ENCODE results near the gene YEATS4. TPM values are rescaled to one million over a fixed set of nuclear protein-coding genes. Genes with fewer than 3 reads are reported as not detected.

The YEATS4 gene
- total and polyA plus RNA-seq, 2 experiments from 2014 or later = 64.7 to 90.5 TPM

DNA sequence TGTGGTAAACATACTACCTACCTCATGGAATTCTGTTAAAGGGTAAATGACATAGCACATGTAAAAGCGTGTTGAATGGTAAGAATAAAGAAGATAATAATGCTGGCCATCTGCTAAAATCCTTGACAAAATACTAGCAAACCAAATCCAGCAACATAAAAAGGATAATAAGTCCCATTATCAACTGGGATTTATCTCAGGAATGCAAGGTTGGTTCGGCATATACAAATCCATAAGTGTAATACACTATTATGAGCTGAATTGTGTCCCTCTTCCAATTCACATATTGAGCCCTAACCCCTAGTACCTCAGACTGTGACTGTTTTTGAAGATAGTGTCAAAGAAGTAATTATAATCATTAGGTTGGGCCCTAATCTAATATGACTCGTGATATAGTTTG is 37.4 kb downstream of the YEATS4 start (continued):
- TF ChIP-seq, protein P1, sequence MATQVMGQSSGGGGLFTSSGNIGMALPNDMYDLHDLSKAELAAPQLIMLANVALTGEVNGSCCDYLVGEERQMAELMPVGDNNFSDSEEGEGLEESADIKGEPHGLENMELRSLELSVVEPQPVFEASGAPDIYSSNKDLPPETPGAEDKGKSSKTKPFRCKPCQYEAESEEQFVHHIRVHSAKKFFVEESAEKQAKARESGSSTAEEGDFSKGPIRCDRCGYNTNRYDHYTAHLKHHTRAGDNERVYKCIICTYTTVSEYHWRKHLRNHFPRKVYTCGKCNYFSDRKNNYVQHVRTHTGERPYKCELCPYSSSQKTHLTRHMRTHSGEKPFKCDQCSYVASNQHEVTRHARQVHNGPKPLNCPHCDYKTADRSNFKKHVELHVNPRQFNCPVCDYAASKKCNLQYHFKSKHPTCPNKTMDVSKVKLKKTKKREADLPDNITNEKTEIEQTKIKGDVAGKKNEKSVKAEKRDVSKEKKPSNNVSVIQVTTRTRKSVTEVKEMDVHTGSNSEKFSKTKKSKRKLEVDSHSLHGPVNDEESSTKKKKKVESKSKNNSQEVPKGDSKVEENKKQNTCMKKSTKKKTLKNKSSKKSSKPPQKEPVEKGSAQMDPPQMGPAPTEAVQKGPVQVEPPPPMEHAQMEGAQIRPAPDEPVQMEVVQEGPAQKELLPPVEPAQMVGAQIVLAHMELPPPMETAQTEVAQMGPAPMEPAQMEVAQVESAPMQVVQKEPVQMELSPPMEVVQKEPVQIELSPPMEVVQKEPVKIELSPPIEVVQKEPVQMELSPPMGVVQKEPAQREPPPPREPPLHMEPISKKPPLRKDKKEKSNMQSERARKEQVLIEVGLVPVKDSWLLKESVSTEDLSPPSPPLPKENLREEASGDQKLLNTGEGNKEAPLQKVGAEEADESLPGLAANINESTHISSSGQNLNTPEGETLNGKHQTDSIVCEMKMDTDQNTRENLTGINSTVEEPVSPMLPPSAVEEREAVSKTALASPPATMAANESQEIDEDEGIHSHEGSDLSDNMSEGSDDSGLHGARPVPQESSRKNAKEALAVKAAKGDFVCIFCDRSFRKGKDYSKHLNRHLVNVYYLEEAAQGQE (IDR thresholded peaks at IDR 0.05; ENCODE audit: unreplicated experiment) = no peak
- TF ChIP-seq JUNB (IDR thresholded peaks at IDR 0.05; ENCODE audit: unreplicated experiment) (no peak), NANOG (IDR thresholded peaks at IDR 0.05; ENCODE audit: borderline replicate concordance) (no peak), STAT1 (IDR thresholded peaks at IDR 0.05; ENCODE audit: unreplicated experiment) (no peak), POLR2AphosphoS5 (IDR thresholded peaks at IDR 0.05; ENCODE audit: low read depth) (no peak)
- TF ChIP-seq, protein P2, sequence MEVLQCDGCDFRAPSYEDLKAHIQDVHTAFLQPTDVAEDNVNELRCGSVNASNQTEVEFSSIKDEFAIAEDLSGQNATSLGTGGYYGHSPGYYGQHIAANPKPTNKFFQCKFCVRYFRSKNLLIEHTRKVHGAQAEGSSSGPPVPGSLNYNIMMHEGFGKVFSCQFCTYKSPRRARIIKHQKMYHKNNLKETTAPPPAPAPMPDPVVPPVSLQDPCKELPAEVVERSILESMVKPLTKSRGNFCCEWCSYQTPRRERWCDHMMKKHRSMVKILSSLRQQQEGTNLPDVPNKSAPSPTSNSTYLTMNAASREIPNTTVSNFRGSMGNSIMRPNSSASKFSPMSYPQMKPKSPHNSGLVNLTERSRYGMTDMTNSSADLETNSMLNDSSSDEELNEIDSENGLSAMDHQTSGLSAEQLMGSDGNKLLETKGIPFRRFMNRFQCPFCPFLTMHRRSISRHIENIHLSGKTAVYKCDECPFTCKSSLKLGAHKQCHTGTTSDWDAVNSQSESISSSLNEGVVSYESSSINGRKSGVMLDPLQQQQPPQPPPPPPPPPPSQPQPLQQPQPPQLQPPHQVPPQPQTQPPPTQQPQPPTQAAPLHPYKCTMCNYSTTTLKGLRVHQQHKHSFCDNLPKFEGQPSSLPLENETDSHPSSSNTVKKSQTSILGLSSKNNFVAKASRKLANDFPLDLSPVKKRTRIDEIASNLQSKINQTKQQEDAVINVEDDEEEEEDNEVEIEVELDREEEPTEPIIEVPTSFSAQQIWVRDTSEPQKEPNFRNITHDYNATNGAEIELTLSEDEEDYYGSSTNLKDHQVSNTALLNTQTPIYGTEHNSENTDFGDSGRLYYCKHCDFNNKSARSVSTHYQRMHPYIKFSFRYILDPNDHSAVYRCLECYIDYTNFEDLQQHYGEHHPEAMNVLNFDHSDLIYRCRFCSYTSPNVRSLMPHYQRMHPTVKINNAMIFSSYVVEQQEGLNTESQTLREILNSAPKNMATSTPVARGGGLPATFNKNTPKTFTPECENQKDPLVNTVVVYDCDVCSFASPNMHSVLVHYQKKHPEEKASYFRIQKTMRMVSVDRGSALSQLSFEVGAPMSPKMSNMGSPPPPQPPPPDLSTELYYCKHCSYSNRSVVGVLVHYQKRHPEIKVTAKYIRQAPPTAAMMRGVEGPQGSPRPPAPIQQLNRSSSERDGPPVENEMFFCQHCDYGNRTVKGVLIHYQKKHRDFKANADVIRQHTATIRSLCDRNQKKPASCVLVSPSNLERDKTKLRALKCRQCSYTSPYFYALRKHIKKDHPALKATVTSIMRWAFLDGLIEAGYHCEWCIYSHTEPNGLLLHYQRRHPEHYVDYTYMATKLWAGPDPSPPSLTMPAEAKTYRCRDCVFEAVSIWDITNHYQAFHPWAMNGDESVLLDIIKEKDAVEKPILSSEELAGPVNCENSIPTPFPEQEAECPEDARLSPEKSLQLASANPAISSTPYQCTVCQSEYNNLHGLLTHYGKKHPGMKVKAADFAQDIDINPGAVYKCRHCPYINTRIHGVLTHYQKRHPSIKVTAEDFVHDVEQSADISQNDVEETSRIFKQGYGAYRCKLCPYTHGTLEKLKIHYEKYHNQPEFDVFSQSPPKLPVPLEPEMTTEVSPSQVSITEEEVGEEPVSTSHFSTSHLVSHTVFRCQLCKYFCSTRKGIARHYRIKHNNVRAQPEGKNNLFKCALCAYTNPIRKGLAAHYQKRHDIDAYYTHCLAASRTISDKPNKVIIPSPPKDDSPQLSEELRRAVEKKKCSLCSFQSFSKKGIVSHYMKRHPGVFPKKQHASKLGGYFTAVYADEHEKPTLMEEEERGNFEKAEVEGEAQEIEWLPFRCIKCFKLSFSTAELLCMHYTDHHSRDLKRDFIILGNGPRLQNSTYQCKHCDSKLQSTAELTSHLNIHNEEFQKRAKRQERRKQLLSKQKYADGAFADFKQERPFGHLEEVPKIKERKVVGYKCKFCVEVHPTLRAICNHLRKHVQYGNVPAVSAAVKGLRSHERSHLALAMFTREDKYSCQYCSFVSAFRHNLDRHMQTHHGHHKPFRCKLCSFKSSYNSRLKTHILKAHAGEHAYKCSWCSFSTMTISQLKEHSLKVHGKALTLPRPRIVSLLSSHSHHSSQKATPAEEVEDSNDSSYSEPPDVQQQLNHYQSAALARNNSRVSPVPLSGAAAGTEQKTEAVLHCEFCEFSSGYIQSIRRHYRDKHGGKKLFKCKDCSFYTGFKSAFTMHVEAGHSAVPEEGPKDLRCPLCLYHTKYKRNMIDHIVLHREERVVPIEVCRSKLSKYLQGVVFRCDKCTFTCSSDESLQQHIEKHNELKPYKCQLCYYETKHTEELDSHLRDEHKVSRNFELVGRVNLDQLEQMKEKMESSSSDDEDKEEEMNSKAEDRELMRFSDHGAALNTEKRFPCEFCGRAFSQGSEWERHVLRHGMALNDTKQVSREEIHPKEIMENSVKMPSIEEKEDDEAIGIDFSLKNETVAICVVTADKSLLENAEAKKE (CRISPR knock-in tag; IDR thresholded peaks at IDR 0.05) = no peak

DNA sequence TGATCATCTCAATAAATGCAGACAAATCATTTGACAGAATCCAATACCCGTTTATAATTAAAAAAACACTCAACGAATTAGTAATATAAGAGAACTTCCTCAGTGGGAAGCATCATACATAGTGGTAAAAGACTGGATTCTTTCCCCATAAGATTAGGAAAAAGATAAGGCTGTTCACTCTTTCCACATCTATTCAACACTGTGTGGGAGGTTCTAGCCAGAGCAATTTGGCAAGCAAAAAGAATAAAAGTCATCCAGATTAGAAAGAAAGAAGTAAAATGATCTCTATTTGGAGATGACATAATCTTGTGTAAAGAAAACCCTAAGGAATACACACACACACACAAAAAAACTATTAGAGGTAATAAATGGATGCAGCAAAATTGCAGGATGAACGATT is 38.4 kb downstream of the YEATS4 start:
- Histone ChIP-seq H3F3A (replicated peaks; ENCODE audit: low read depth) (no peaks in the 10 kb centered on the region; the same call in 1 of the 2 replicates), H3K36me3 (ENCODE audit: insufficient read depth) (no peaks in the 10 kb centered on the region), H3K27me3 (ENCODE audit: insufficient read depth) (no peaks in the 10 kb centered on the region), H3K9me2 (ENCODE audit: insufficient read depth) (no peaks in the 10 kb centered on the region), H3K4me2 (no peak overlapping the region), H3K27ac (ENCODE audit: low read depth) (no peak overlapping the region), H4K20me1 (replicated peaks; ENCODE audit: insufficient read depth) (no peaks in the 10 kb centered on the region), H3K4me3 (no peak overlapping the region), H2AFZ (no peak overlapping the region), H3K4me1 (ENCODE audit: insufficient read depth) (no peaks in the 10 kb centered on the region; the same call in 1 of the 2 replicates), H3K79me2 (replicated peaks; ENCODE audit: insufficient read depth) (no peaks in the 10 kb centered on the region)
- DNase-seq (ENCODE audit: low spot score) (no peak), ATAC-seq (no peak)
- no peak overlapping the region for H3K4me3 Mint-ChIP-seq
- no peaks in the 10 kb centered on the region for H3K27me3 Mint-ChIP-seq (ENCODE audit: insufficient read depth, low read depth, poor library complexity)
- H3K27ac Mint-ChIP-seq = no peak overlapping the region
- H3K4me1 Mint-ChIP-seq = no peaks in the 10 kb centered on the region
- H3K9me3 Mint-ChIP-seq = no peaks in the 10 kb centered on the region
- H3K36me3 Mint-ChIP-seq (ENCODE audit: low read depth) = peaks cover 14% of the 10 kb centered on the region; the same call in 2 of the 3 replicates
- TF ChIP-seq ZNF114 (CRISPR knock-in tag; IDR thresholded peaks at IDR 0.05) (no peak), POLR2AphosphoS5 (IDR thresholded peaks at IDR 0.05; ENCODE audit: low read depth) (no peak), NANOG (IDR thresholded peaks at IDR 0.05; ENCODE audit: borderline replicate concordance) (no peak), JUNB (IDR thresholded peaks at IDR 0.05; ENCODE audit: unreplicated experiment) (no peak), CREB1 (CRISPR knock-in tag; IDR thresholded peaks at IDR 0.05; ENCODE audit: low read depth) (no peak)
- TF ChIP-seq, protein P3, sequence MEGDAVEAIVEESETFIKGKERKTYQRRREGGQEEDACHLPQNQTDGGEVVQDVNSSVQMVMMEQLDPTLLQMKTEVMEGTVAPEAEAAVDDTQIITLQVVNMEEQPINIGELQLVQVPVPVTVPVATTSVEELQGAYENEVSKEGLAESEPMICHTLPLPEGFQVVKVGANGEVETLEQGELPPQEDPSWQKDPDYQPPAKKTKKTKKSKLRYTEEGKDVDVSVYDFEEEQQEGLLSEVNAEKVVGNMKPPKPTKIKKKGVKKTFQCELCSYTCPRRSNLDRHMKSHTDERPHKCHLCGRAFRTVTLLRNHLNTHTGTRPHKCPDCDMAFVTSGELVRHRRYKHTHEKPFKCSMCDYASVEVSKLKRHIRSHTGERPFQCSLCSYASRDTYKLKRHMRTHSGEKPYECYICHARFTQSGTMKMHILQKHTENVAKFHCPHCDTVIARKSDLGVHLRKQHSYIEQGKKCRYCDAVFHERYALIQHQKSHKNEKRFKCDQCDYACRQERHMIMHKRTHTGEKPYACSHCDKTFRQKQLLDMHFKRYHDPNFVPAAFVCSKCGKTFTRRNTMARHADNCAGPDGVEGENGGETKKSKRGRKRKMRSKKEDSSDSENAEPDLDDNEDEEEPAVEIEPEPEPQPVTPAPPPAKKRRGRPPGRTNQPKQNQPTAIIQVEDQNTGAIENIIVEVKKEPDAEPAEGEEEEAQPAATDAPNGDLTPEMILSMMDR (conservative IDR thresholded peaks at IDR 0.05; ENCODE audit: low read depth in 2 of 2) = no peak
